NK-92 treated with Interleukin-12 subunit alpha and Interleukin-12 subunit beta, amount 100 ng/mL, for 24 hours (cell line): ENCODE measurements around the gene SEMA4G.
"Not testable (repeated sequence)": the region's sequence is repeated elsewhere in the genome, so short reads cannot be mapped to it uniquely, and the experiment has no call there.

Experiments used
- DNase-seq: peaks from one replicate; lab custom pipeline; 2025; lab: John Stamatoyannopoulos, UW

SEMA4G gene

DNA sequence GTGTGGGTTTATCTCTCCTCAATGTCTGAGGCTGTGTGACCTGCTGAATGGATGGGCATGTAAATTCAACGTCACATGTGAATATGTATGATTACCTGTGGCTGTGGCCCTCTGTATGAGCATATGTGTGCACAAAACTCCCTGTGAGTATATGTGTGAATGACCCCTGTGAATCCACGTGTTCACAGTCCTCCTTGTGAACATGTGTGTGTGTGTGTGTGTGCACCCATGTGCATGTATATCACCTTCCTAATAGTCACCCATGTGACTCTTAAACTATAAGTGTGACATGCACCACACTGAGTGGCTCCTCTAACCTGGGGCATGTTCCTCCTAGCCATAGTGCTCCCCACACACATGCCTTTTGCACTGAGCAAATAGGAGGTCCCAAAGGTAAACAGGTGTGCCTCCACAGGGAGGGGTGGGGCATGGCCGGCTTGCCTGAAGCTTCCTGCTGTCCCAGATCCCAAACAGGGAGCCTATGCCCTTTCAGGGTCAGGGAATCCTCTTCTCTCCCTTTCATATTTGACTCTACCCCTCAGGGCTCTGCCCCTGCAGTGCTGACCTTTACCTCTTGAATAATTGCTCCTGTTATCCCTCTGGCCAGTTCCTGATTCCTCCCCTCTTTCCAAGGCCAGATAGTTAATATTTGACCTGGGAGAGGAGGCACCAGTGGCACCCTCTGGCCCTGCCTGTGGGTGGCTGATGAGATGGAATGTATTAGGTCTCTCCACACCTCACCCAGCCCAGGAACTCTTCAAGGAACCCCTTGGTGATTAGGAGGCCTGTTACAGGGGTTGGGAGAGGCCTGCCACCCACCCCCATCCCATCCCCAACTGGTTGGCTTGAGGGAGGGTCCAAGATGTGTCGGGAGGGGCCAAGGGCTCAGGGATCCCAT is 1.9 kb downstream of the SEMA4G start:
- DNase-seq, result no peak

DNA sequence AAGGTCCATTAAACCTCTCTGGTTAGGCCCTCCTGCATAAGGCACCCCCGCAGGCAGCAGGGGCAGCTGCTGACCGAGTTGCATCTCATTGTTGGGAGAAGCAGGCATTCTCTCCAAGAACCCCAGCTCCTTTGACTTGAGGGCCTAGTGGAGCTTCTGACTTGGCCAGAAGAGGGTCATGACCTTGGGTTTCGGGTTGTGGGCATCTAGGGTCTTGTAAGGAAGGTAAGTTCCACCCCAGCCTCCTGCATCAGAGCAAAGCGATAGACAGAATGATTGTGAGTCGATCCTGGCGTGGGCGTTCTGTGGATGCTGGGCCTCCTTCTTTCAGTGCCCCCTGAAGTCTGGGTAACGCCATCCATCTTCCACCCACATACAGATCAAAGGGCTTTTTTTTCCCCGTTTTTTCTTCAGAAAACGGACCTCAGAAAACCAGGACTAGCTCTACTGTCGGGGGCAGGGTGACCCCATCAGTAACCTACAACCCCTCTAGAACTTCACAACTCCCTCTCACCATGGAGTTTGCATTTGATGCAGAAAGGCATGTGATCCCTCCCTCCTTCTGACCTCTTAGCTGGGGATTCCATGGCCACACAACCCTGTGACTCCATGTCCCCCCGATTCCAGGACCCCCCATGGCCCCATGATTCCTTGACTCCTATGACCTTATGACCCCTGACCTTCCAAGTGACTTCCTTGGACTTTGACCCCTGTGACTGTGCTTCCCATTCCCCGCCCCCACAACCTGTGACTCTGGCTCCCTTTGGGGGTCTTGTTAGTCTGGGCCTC is 3.0 kb downstream of the SEMA4G start:
- DNase-seq, result no peak

GRCh38 chr10:100972904-100973535 is 3.7 kb downstream of the SEMA4G start:
- no peak for DNase-seq

DNA sequence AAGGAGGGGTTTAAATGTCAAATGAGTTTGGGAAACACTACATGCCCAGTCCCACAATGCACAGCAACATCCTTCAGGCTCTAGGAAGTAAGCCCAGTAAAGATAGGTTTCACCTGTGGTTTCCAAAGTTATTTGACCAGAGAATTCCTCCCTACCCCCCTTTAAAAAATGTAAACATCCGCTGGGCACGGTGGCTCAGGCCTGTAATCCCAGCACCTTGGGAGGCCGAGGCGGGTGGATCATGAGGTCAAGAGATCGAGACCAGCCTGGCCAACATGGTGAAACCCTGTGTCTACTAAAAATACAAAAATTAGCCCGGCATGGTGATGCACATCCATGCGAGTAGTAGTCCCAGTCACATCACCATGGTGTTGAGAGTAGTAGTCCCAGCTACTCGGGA is 6.1 kb downstream of the SEMA4G start:
- DNase-seq, result not testable (repeated sequence)

DNA sequence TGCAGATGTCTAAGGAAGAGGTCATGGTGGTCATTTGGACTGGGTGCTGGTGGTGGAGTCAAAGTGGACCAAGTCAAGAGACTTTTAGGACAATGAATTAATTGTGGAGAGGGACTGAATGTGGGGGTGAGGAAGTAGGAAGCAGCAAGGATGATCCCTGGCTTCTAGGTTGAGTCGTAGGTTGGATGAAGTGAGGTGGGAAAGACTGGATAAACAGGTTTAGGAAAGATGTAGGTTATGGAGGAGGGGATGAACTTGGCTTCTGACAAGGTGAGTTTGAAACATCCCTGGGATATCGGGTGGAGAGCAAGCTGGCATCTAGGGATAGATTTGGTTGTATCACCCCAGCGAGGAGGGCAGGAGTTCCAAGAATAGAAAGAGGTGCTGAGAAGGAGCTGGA is 7.6 kb downstream of the SEMA4G start:
- no peak for DNase-seq

GRCh38 chr10:100977436-100977835 is 8.1 kb downstream of the SEMA4G start:
- DNase-seq, result no peak

DNA sequence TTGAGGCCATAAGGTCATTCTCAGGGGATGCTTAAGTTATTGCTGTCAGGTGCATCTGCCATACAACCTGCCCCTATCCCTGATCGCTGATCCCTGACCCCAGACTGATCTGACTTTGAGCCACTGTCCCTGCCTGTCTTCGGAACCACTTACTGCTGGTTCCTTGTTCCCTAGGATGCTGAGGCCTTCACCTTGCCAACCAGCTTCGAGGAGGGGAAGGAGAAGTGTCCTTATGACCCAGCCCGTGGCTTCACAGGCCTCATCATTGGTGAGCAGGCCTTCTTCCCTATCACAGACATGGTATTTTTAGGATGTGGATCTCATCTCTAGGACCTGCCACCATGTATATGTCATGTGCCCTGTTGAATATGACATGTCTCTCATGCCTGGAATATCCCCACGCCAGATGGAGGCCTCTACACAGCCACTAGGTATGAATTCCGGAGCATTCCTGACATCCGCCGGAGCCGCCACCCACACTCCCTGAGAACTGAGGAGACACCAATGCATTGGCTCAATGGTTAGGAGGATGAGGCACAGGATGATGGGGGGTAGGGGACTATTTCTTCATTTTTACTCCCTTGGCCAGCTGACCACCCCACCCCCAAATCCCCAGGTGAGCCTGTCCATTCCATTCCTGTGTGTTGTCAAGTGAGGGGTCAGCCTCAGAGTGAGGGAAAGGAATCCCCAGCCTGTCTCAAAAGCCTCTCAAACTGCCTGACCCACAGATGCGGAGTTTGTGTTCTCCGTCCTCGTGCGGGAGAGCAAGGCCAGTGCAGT is 9.0 kb downstream of the SEMA4G start:
- DNase-seq, result no peak

GRCh38 chr10:100978901-100979195 is 9.5 kb downstream of the SEMA4G start:
- no peak for DNase-seq

GRCh38 chr10:100979791-100980272 is 10.5 kb downstream of the SEMA4G start:
- no peak for DNase-seq

- DNase-seq, result no peak
Observed at GRCh38 chr10:100980311-100980710, 11.0 kb downstream of the SEMA4G start.

- DNase-seq, result no peak
Observed at GRCh38 chr10:100980711-100981110, 11.4 kb downstream of the SEMA4G start.

- no peak for DNase-seq
Observed at GRCh38 chr10:100981178-100981772, 12.0 kb downstream of the SEMA4G start.

- DNase-seq, result no peak
Observed at GRCh38 chr10:100982916-100983830, 13.9 kb downstream of the SEMA4G start.

- no peak for DNase-seq
Observed at GRCh38 chr10:100983868-100984671, 14.8 kb downstream of the SEMA4G start.

- no peak for DNase-seq
Observed at GRCh38 chr10:100984672-100985177, 15.4 kb downstream of the SEMA4G start.

DNA sequence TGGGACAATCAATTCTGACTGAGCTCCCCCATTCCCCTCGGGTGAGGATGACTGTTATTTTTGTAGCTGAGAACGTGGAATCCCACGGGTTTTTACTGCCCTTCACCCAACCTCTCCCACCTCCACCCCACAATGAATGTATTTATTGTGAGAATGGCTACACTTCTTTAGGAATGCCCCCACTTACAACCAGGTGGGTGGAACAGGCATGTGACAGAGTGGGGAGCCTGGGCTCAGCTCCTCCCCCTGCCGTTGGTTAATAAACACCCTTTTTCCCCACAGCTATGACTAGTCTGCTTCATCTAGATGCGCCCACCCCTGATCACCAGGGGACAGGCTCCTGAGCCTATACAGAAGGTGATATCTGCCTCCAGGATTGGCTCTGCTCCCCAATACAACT is 16.0 kb downstream of the SEMA4G start:
- DNase-seq, result no peak

DNA sequence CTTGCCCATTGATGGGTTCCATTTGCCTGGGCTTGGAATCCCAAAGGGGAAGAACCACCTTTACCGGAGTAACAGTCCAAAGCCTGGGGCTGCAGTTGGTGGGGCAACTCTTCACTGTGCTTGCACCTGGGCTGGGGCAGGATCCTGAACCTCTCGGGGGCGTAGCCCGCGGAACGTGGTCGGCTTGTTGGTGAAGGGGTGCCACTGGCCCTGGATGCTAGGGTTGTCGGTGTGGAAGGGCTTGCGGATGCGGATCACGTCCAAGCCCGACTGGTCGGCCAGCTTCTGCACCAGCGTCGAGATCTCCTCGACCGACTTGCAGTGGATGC is 17.3 kb downstream of the SEMA4G start:
- no peak for DNase-seq

GRCh38 chr10:100986952-100987684 is 17.8 kb downstream of the SEMA4G start, which contains the start of the genes MRPL43 and TWNK:
MRPL43 (minus strand) TSS chr10:100987497; CDS start chr10:100987443, 54 bp downstream.
TWNK (plus strand) TSS chr10:100987543; CDS start chr10:100988211, 668 bp downstream.
- peak; percentile 60 for DNase-seq

GRCh38 chr10:100987685-100988049 is 18.4 kb downstream of the SEMA4G start:
- no peak for DNase-seq
